MM.1S (cell line): ENCODE results near the gene OR1I1.

ENCODE experiments used
- CTCF ChIP-seq: fragments of 300-600 bp; sonication (generic); IDR thresholded peaks from 2 replicates; pipeline ENCODE4 v1.5.1; 2016; ENCODE audit warnings: antibody characterized with exemption, low read length, mixed read lengths
- EZH2 ChIP-seq: fragments of 300-600 bp; sonication (generic); optimal IDR thresholded peaks from 2 replicates; pipeline ENCODE3; 2017; ENCODE audit warnings: low read depth, mild to moderate bottlenecking, antibody characterized with exemption, low read length, mixed read lengths

GRCh38 chr19:15108145-15108844, 26.3 kb downstream of the OR1I1 start:
- TF ChIP-seq EZH2 (no peak), CTCF (no peak)
